GM12878 (cell line): ENCODE measurements around the gene IRF1. TPM values are rescaled to one million over a fixed set of nuclear protein-coding genes. Genes with fewer than 3 reads are reported as not detected.
"Not testable (repeated sequence)": the region's sequence is repeated elsewhere in the genome, so short reads cannot be mapped to it uniquely, and the experiment has no call there.

Source experiments
- ATAC-seq: fragments of 200-7000 bp; cut with Tn5 transposase; 3 replicates; pipeline ENCODE4 v1.9.1; 2020; ENCODE audit warnings: mild to moderate bottlenecking, moderate library complexity
- BruUV-seq: library from RNA; stranded (reverse); fragments of 400-500 nt; replicated peaks from 2 replicates; lab custom pipeline; 2021; lab: Mats Ljungman, UMichigan
- CTCF ChIA-PET: fragments of 300-600 bp; sonication (Branson Sonifier 250); formaldehyde crosslinking; extraction: SDS; loops from one replicate; lab custom pipeline; 2021; ENCODE audit warnings: inconsistent platforms; lab: Yijun Ruan, JAX
- POLR2A ChIA-PET: fragments of 350-600 bp; formaldehyde crosslinking; extraction: SDS; loops from one replicate; lab custom pipeline; 2021; ENCODE audit warnings: inconsistent platforms; lab: Charles Lee
- RAD21 ChIA-PET: fragments of 300-600 bp; sonication (Branson Sonifier 250); formaldehyde crosslinking; loops from one replicate; lab custom pipeline; 2023; ENCODE audit warnings: antibody characterized with exemption; ENCODE audit not compliant: unreplicated experiment; lab: Charles Lee
- SMC1A ChIA-PET: fragments of 300-600 bp; sonication (Branson Sonifier 250); formaldehyde crosslinking; loops from one replicate; lab custom pipeline; 2023; ENCODE audit not compliant: unreplicated experiment, uncharacterized antibody; lab: Charles Lee
- DNase-seq: peaks from one replicate; pipeline ENCODE4 v3.0.0-alpha.2; 2011; ENCODE audit warnings: low read depth, low spot score
- FAIRE-seq: peaks from 3 replicates; lab custom pipeline; 2011; peaks lifted over from hg19 to GRCh38; lab: Jason Lieb, UNC
- H2AFZ ChIP-seq: 2 replicates; pipeline ENCODE4 v1.6.0; 2011; ENCODE audit warnings: low read depth, low read length, control low read depth; ENCODE audit not compliant: control insufficient read depth
- H3K27ac ChIP-seq: 2 replicates; pipeline ENCODE4 v1.5.1; 2011; ENCODE audit warnings: control low read depth; ENCODE audit not compliant: control insufficient read depth, insufficient read depth
- H3K27me3 ChIP-seq, 2 experiments: replicated peaks in 1 of 2; 2 replicates each; pipeline versions ENCODE4 v1.6.0 to v1.6.1; 2011; ENCODE audit warnings: low read length in 1 of 2; ENCODE audit not compliant: control insufficient read depth in 2 of 2, insufficient read depth in 2 of 2
- H3K36me3 ChIP-seq, 2 experiments: 2 replicates each; pipeline ENCODE4 v1.5.1; 2011; ENCODE audit warnings: low read length in 1 of 2; ENCODE audit not compliant: control insufficient read depth in 2 of 2, insufficient read depth in 2 of 2
- H3K4me1 ChIP-seq: 2 replicates; pipeline ENCODE4 v1.6.1; 2011; ENCODE audit warnings: mild to moderate bottlenecking, low read length, moderate library complexity, mixed read lengths; ENCODE audit not compliant: control insufficient read depth, insufficient read depth
- H3K4me2 ChIP-seq: 2 replicates; pipeline ENCODE4 v1.6.0; 2011; ENCODE audit warnings: control low read depth; ENCODE audit not compliant: control insufficient read depth, insufficient read depth
- H3K4me3 ChIP-seq: fragments of 200-600 bp; sonication (generic); 2 replicates; pipeline ENCODE4 v1.5.1; 2016
- H3K79me2 ChIP-seq: 2 replicates; pipeline ENCODE4 v1.6.0; 2011; ENCODE audit warnings: low read length; ENCODE audit not compliant: control insufficient read depth, insufficient read depth
- H3K9ac ChIP-seq: 2 replicates; pipeline ENCODE4 v1.8.0; 2011; ENCODE audit warnings: low read length, control low read depth, mixed read lengths; ENCODE audit not compliant: control insufficient read depth, insufficient read depth
- H3K9me3 ChIP-seq: replicated peaks from 3 replicates; pipeline ENCODE4 v1.5.1; 2011; ENCODE audit warnings: mild to moderate bottlenecking, low read length; ENCODE audit not compliant: control insufficient read depth, insufficient read depth
- H4K20me1 ChIP-seq: 2 replicates; pipeline ENCODE4 v1.6.0; 2011; ENCODE audit not compliant: control insufficient read depth, insufficient read depth
- CBX5 ChIP-seq: sonication (generic); IDR thresholded peaks from 2 replicates; pipeline ENCODE4 v1.6.1; 2016; ENCODE audit warnings: low read depth, moderate library complexity, mild to moderate bottlenecking, inconsistent platforms
- YY1 ChIP-seq: IDR thresholded peaks from 2 replicates; pipeline ENCODE4 v1.6.1; 2011; ENCODE audit warnings: low read depth, mild to moderate bottlenecking, low read length
- ZBTB33 ChIP-seq: fragments of 450-650 bp; IDR thresholded peaks from 2 replicates; pipeline ENCODE4 v1.6.1; 2017; ENCODE audit warnings: mild to moderate bottlenecking
- ZNF687 ChIP-seq: fragments of 450-650 bp; IDR thresholded peaks from 2 replicates; pipeline ENCODE4 v1.6.1; 2017; ENCODE audit warnings: mild to moderate bottlenecking, moderate library complexity
- WGBS: methylation state at CpG from one replicate; pipeline ENCODE4 v1.1.6; 2016; ENCODE audit warnings: low lambda C conversion rate; ENCODE audit not compliant: insufficient replicate concordance, insufficient coverage; ENCODE audit errors: missing lambda C conversion rate; 5-methylcytosine and 5-hydroxymethylcytosine counted together
- in situ Hi-C: fragments of 300-500 bp; cut with MboI; formaldehyde crosslinking; loops from 9 replicates; pipeline ENCODE4 v1.14.3; 2018; ENCODE audit warnings: mixed read lengths
- intact Hi-C: fragments of 100-400 bp; cut with micrococcal nuclease; formaldehyde crosslinking; loops from one replicate; pipeline ENCODE4 v1.14.2; 2022; ENCODE audit not compliant: unreplicated experiment
- polyA plus RNA-seq, 11 experiments: library from polyadenylated mRNA; depleted of rRNA in 4 of 11; unstranded in 6 of 11; stranded (reverse) in 5 of 11; fragments of >200 nt; fragmentation: Nextera tagmentation in 4 of 11; fragmentation: Illumina TruSeq in 1 of 11; extraction: Ambion mirVana in 4 of 11; extraction: Trizol in 1 of 11; gene quantifications; 1 replicate in 1 of 11; 2 replicates in 10 of 11; pipeline versions ENCODE4 v1.2.1 to v1.2.3, GENCODE V29; 2011 to 2016; ENCODE audit warnings: inconsistent platforms in 2 of 11, missing spikeins in 2 of 11, low read depth in 1 of 11
- total RNA-seq, 4 experiments: library from RNA; depleted of rRNA in 3 of 4; stranded (reverse); fragments of >200 nt in 3 of 4; fragmentation: Illumina TruSeq in 1 of 4; extraction: Trizol in 1 of 4; gene quantifications; 2 replicates each; pipeline versions ENCODE4 v1.2.1 to v1.2.3, GENCODE V29; 2013 to 2021
- TF ChIP-seq, protein P1 (sequence below): fragments of 150-350 bp; IDR thresholded peaks from 2 replicates; pipeline ENCODE4 v1.6.1; 2016; ENCODE audit warnings: low read depth, low read length

IRF1 gene
- total and polyA plus RNA-seq, 10 of the 15 experiments (the other 5 are each of a cell fraction or from before 2014, with no cell fraction given) = 6.9 to 68.0 (median 49.6) TPM

DNA sequence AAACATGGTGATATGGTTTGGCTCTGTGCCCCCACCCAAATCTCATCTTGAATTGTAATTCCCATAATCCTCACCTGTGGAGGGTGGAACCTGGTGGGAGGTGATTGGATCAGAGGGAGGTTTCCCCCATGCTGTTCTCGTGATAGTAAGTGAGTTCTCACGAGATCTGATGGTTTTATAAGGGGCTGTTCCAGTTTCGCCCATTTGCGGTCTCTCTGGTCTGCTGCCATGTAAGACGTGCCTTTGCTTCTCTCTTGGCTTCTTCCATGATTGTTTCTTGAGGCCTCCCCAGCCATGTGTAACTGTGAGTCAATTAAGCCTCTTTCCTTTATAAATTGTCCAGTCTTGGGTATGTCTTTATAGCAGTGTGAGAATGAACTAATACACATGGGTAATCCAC, 34.3 kb upstream of the IRF1 start:
- not testable (repeated sequence) for DNase-seq, ATAC-seq, H3K27me3 ChIP-seq, H2AFZ ChIP-seq, H3K4me3 ChIP-seq, H4K20me1 ChIP-seq, BruUV-seq, H3K36me3 ChIP-seq, H3K9ac ChIP-seq, H3K79me2 ChIP-seq, FAIRE-seq
- Histone ChIP-seq H3K9me3 (peaks cover 37% of the 10 kb centered on the region), H3K4me2 (peak overlapping the region; percentile 60), H3K4me1 (peaks cover 38% of the 10 kb centered on the region), H3K27ac (peak overlapping the region; percentile 84)
- RAD21 ChIA-PET = interaction anchor here (1.2 to 4.8 kb wide), 8 partner anchors 19 to 295 kb away, joined by 3 to 88 read pairs (median 9); partner anchors contain the start of gene CCNI2
- in situ Hi-C loops (loop anchor here (10.0 kb wide), 1 partner anchor 300 kb away; no protein-coding TSS in a partner anchor), intact Hi-C loops (loop anchor here (5.0 kb wide), 5 partner anchors 62 to 227 kb away; partner anchors contain the start of gene KIF3A)
- WGBS = 71% methylated on average over 5 of the region's 5 CpGs
- POLR2A ChIA-PET = interaction anchor here (0.7 to 1.0 kb wide), 2 partner anchors 111 to 139 kb away, joined by 3 read pairs; no protein-coding TSS in a partner anchor
- CTCF ChIA-PET = interaction anchor here (0.9 to 4.8 kb wide), 18 partner anchors 19 to 358 kb away, joined by 3 to 101 read pairs (median 10); partner anchors contain the start of genes KIF3A and SHROOM1
- SMC1A ChIA-PET = interaction anchor here (1.2 to 4.8 kb wide), 7 partner anchors 16 to 295 kb away, joined by 3 to 75 read pairs (median 12); no protein-coding TSS in a partner anchor
- TF ChIP-seq ZBTB33 (peak; percentile 84), ZNF687 (peak; percentile 34; the same call in 1 of the 2 replicates), YY1 (peak; percentile 65), CBX5 (peak; percentile 68; the same call in 1 of the 2 replicates)
- TF ChIP-seq, protein P1, sequence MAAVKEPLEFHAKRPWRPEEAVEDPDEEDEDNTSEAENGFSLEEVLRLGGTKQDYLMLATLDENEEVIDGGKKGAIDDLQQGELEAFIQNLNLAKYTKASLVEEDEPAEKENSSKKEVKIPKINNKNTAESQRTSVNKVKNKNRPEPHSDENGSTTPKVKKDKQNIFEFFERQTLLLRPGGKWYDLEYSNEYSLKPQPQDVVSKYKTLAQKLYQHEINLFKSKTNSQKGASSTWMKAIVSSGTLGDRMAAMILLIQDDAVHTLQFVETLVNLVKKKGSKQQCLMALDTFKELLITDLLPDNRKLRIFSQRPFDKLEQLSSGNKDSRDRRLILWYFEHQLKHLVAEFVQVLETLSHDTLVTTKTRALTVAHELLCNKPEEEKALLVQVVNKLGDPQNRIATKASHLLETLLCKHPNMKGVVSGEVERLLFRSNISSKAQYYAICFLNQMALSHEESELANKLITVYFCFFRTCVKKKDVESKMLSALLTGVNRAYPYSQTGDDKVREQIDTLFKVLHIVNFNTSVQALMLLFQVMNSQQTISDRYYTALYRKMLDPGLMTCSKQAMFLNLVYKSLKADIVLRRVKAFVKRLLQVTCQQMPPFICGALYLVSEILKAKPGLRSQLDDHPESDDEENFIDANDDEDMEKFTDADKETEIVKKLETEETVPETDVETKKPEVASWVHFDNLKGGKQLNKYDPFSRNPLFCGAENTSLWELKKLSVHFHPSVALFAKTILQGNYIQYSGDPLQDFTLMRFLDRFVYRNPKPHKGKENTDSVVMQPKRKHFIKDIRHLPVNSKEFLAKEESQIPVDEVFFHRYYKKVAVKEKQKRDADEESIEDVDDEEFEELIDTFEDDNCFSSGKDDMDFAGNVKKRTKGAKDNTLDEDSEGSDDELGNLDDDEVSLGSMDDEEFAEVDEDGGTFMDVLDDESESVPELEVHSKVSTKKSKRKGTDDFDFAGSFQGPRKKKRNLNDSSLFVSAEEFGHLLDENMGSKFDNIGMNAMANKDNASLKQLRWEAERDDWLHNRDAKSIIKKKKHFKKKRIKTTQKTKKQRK = peak; percentile 49; the same call in 1 of the 2 replicates
